Measurements from ENCODE around the gene KIRREL1.

GRCh38 chr1:158019171-158019868 lies 25.9 kb downstream of the KIRREL1 start:
- TF ChIP-seq YY1 (IDR thresholded peaks at IDR 0.05; ENCODE audit: insufficient read depth, insufficient read length) = no peak
- TF ChIP-seq ZNF274 (IDR thresholded peaks at IDR 0.05; ENCODE audit: low read depth, low read length) = no peak

Measured in NT2/D1 (cell line).